GM19025 (cell line): ENCODE data around the gene MMP15.
"Not testable (repeated sequence)": the region's sequence is repeated elsewhere in the genome, so short reads cannot be mapped to it uniquely, and the experiment has no call there.

Experiments used
- ATAC-seq: cut with Tn5 transposase; IDR thresholded peaks from one replicate; pipeline ENCODE4 v1.9.1; 2021; ENCODE audit warnings: mild to moderate bottlenecking, low read depth, moderate library complexity; ENCODE audit not compliant: unreplicated experiment

MMP15 gene

DNA sequence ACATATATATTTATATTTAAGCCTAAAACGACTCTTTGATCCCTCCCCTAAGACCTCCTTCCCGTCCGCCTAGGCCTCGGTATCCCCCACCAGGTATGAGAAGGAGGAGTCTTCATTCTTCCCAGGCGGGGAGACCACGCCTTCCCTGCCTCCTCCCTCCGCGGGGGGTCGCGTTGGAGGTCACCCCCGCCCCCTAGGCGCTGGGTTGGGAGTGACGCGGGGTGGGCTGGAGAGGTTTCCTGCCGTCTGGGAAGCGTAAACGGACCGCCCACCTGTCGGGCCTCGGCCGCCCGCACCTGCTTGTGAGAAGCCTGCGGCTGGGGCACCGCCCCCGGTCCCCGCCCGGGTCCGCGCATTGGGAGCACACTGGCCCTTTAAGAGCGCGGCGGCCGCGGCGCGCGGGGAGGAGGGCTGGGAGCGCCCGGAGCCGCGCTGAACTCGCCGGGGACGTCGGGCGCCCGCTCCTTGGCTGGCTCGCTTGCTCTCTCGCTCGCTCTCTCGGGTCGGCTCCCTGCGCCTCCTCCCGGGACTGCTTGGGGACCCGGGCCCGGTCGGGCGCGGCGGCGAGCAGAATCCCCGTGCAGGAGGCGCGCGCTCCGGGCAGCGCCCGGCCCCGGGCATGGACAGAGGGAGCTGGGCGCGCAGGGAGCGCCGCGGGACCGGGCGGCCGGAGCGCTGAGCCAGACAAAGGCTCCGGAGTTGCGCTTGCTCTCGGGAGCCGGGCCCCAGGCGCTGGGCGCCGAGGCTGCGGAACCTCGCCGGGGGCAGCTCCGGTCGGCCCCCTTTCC, at the start of gene MMP15:
MMP15 (plus strand) TSS at position 404 of the 788 bp plus-strand sequence. CDS start 597 bp downstream, outside the sequence.
- peak; percentile 65 for ATAC-seq

- no peak for ATAC-seq
These were observed 49.2 kb upstream of the MMP15 start for GRCh38 chr16:57976331-57976796.

- ATAC-seq = no peak
These were observed 48.0 kb upstream of the MMP15 start for GRCh38 chr16:57977418-57978069.

GRCh38 chr16:57978070-57978465, 47.5 kb upstream of the MMP15 start:
- not testable (repeated sequence) for ATAC-seq

DNA sequence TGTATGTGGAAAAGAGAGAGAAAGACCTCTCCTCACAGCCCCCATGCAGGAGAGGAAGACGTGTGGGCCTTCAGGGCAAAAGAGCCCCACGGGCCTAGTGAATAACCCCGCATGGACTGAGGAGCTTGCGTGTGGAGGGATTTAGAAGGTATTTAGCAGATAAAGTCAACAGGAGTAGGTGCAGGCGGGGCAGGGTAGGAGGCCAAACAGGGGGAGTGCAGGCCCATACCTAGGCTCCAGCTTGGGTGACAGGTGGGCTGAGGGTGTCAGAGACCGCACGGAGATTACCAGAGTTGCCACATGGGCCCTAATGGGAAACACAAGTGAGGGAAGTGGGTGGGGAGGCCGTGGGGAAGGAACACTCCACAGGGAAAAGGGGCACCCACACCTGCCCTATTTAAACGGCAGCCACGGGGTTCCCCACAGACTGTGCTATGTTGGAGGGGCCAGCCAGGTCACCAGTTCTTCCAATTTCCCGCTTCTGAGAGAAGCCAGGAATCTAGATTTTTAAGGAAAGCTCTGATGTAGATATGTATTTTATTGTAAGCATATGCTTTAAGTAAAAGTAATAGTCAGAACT, 46.5 kb upstream of the MMP15 start:
- no peak for ATAC-seq

DNA sequence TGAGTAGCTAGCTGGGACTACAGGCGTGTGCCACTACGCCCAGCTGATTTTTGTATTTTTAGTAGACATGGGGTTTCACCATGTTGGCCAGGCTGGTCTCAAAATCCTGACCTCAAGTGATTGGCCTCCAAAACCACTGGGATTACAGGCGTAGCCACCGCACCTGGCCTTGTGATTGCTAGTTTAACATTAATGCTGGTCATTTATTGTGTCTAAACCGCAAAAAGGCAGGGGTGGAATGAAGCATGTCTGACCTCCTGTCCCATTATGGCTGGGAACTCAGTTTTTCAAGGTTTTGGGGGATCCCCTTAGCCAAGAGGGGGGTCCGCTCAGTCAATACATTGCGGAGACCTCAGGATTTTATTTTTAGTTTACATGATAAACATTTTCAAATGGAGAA, 43.9 kb upstream of the MMP15 start:
- ATAC-seq = no peak

DNA sequence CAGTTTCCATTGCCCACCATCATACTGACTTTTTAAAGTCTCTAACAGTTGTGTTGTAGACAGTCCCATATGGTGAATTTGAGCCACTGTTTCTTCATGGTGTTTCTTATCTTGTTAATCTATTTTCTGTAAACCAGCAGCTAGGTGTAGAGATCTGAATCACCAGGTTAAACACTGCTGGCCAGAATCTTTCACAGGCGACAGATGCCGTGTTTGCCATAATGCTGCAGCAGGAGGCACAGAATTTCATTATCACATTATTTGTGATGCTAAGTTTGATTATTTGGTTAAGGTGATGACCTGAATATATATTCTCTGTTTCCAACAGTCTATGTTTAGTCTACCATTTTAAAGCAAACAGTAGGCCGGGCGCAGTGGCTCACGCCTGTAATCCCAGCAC, 43.2 kb upstream of the MMP15 start:
- ATAC-seq = no peak

DNA sequence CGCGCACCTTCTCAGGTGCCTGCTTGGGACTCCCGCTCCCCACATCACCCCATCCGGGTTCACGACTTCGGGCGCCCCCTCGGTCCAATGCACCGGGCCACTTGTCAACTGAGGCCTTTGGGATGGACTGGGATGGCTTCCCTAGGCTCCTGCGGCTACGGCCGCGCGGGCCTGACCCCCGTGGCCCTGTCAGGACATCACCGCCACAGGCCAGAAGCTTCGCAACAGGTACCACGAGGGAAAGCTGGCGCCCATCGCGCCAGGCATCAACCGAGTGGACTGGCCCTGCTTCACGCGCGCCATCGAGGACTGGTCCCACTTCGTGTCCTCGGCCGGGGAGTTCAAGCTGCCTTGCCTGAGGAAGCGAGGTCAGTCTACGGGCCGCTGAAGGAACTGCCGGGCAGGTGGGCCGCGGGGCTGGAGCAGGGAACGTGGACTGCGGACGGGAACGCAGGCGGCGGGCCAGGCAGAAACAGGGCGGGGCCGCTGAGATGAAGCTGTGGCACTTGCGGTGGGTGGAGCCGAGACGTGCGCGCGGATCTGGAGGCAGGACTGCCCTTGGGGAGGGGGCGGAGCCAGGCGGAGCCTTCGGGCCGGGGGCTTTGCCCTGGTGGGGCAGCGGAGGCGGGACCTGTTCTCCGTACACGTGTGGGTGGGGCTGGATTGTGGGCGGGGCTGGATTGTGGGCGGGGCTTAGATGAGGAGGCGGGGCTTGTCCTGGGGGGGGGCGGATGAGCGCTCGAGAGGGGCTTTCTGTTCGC, 40.9 kb upstream of the MMP15 start:
- ATAC-seq = peak; percentile 80

DNA sequence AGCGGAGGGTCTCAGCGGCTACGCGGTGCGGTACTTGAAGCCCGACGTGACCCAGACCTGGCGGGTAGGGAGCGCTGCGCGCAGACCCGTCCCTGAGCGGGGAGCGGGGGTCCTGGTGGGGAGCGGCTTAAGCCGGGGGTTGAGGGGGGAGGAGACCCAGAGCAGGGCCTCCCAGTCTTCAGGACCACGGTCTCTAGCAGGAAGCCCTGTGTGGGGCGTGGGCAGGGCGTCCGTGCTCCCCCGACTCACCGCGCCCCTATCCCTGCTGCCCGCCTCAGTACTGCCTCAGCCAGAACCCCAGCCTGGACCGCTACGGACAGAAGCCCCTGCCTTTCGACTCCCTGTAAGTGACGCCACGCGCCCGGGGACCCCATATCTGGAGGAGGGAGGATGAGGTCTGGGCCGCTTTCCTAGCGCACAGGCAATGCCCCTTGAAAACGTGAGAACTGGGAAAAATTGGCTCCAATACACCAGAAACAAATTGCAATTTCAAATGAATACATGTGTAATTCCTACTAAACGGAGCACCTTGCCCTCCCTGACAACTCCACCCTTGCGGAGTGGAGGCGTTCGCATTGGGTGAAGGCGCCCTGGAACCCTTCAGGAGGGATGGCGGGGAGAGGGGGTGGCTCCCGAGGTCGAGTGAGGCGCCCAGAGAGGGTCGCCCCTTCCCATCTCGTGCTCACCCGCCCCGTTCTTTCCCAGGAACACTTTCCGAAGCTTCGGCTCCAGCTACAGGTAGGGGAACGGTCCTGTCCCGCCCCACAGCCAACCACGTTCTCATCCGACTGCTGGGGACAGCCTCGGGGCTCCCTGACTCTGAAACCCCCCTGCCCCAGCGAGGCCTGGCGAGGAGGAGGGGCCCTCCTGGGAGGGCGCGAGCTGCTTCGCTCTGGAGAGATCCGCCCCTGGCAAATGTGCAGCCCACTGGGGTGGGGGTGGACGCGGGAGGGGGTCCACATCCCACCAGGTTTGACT, 40.1 kb upstream of the MMP15 start:
- no peak for ATAC-seq

DNA sequence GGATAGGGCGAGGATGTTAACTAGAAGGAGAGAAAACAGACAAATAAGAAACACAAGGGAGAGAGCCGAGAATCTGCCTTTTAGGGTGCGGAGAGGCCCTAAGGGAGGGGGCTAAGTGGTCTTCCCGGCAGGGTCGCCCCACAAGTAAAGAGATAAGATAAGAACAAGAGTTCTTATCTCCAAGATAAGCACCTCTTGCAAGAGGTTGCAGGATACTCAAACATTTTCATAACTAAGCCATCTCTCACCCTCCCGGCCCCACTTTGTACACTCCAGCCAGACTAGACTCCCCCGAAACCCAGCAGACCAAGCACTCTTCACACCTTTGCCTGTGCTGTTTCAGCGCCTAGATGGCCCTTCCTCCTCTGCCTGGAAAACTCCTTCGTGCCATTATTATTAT, 39.4 kb upstream of the MMP15 start:
- no peak for ATAC-seq

- ATAC-seq = no peak
These were observed 37.9 kb upstream of the MMP15 start for GRCh38 chr16:57987441-57988177.

DNA sequence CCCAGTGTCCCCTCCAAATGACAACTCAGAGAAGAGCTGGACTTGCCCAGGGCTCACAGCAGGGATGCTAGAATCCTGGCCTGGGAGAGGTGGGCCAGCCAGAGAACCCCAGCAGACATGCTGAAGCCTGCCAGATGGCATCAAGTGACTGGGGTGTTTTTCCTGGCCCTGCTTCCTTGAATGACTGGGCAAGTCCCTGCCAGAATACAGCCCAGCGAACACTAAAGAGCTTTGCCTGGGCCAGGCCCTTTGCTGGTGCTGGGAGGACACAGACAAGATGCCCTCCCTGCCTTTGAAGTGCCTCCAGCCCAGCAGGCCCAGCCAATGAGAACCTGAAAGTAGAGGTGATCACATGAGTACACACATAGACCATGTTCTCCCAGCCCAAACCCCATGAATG, 36.6 kb upstream of the MMP15 start:
- ATAC-seq = no peak

DNA sequence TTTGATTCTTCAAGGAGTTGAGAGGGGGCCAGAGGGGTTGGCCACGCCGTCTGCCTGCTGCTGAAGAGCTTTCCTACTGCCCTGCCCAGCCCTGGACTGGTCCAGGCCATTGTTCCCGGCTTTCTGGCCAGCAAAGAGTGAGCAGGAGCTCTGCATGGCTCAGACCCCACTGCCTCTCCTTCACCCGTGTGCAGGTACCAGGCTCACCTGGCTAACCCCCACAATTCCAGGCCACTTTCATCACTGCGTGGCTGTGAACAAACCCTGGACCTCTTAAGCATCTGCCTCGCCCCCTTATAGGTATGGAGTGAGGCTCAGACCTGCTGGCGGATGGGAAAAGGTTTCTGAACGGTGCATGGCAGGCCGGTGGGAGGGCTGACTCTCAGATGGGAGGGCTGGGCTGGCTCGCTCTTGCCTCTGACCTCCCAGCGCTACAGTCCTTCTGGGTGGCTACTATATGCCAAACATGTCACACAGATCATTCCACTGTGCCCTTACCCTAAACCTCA, 33.9 kb upstream of the MMP15 start:
- ATAC-seq = no peak

GRCh38 chr16:57992084-57992483, 33.5 kb upstream of the MMP15 start:
- ATAC-seq = no peak

- no peak for ATAC-seq
These were observed 32.1 kb upstream of the MMP15 start for GRCh38 chr16:57993438-57993837.

- no peak for ATAC-seq
These were observed 31.7 kb upstream of the MMP15 start for GRCh38 chr16:57993897-57994296.

GRCh38 chr16:57994361-57994760, 31.2 kb upstream of the MMP15 start:
- no peak for ATAC-seq

DNA sequence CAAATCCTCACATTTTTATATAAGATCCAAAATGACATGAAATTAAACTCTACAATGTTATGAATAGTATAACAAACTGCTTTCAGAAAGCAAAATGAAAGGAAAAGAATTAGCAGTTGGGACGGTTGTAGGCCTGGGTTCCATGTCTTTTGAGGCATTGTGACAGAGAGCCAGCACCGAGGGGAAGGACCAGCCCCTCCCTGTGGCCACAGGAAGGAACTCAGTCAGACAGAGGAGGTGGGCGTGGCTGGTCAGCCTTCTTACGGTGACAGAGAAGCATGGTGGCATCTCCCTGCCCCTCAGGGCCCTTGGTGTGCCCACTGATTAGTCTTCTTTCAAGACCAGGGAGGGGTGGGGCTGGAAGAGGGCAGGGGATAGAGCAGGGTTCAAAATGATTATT, 30.8 kb upstream of the MMP15 start:
- ATAC-seq = no peak
